Mesenchymal stem cell (in vitro differentiated cells and primary cell): ENCODE measurements around the gene TRMT13.

Experiments used
- DNase-seq: peaks from one replicate; pipeline ENCODE4 v3.0.0-alpha.2; 2013
- H2AFZ ChIP-seq: one replicate; pipeline ENCODE4 v1.6.1; 2013; ENCODE audit warnings: low read depth, mild to moderate bottlenecking, control low read depth, inconsistent platforms, low read length, moderate library complexity
- H2AK5ac ChIP-seq: 2 replicates; pipeline ENCODE4 v1.6.1; 2013; ENCODE audit warnings: low read length, moderate library complexity, mild to moderate bottlenecking, inconsistent platforms; ENCODE audit not compliant: severe bottlenecking
- H2BK120ac ChIP-seq: one replicate; pipeline ENCODE4 v1.6.1; 2013; ENCODE audit warnings: low read depth, mild to moderate bottlenecking, inconsistent platforms, low read length, moderate library complexity
- H2BK12ac ChIP-seq, 2 experiments: one replicate each; pipeline ENCODE4 v1.6.1; 2013; ENCODE audit warnings: inconsistent platforms in 2 of 2, low read length in 2 of 2, mild to moderate bottlenecking in 2 of 2, moderate library complexity in 2 of 2, control low read depth in 1 of 2
- H2BK15ac ChIP-seq: one replicate; pipeline ENCODE4 v1.6.1; 2013; ENCODE audit warnings: mild to moderate bottlenecking, low read depth, inconsistent platforms; ENCODE audit not compliant: poor library complexity, severe bottlenecking
- H2BK5ac ChIP-seq: 2 replicates; pipeline ENCODE4 v1.6.1; 2013; ENCODE audit warnings: low read depth, mild to moderate bottlenecking, low read length, control low read depth, inconsistent platforms; ENCODE audit not compliant: poor library complexity, severe bottlenecking
- H3K14ac ChIP-seq, 2 experiments: one replicate each; pipeline ENCODE4 v1.6.1; 2013; ENCODE audit warnings: inconsistent platforms in 2 of 2, low read length in 2 of 2, control low read depth in 1 of 2, mild to moderate bottlenecking in 1 of 2, moderate library complexity in 1 of 2
- H3K18ac ChIP-seq, 2 experiments: one replicate each; pipeline ENCODE4 v1.6.1; 2013; ENCODE audit warnings: inconsistent platforms in 2 of 2, low read length in 2 of 2, control low read depth in 1 of 2, low read depth in 1 of 2, mild to moderate bottlenecking in 1 of 2
- H3K23ac ChIP-seq, 2 experiments: one replicate each; pipeline ENCODE4 v1.6.1; 2013; ENCODE audit warnings: inconsistent platforms in 2 of 2, low read length in 2 of 2, mild to moderate bottlenecking in 2 of 2, moderate library complexity in 2 of 2, control low read depth in 1 of 2
- H3K27ac ChIP-seq: 2 replicates; pipeline ENCODE4 v1.5.1; 2013; ENCODE audit warnings: mild to moderate bottlenecking, moderate library complexity, low read length, control low read depth, inconsistent platforms; ENCODE audit not compliant: poor library complexity, severe bottlenecking
- H3K27me3 ChIP-seq, 2 experiments: 2 replicates each; pipeline versions ENCODE4 v1.6.1 to v1.7.0; 2013; ENCODE audit warnings: low read length in 2 of 2, mild to moderate bottlenecking in 2 of 2, moderate library complexity in 2 of 2, control low read depth in 1 of 2, inconsistent platforms in 1 of 2; ENCODE audit not compliant: control insufficient read depth in 1 of 2, insufficient read depth in 1 of 2
- H3K36me3 ChIP-seq, 2 experiments: 2 replicates each; pipeline versions ENCODE4 v1.6.1 to v1.7.0; 2013; ENCODE audit warnings: low read length in 2 of 2, control low read depth in 1 of 2, inconsistent platforms in 1 of 2, low read depth in 1 of 2, mild to moderate bottlenecking in 1 of 2; ENCODE audit not compliant: insufficient read depth in 2 of 2, control insufficient read depth in 1 of 2
- H3K4ac ChIP-seq, 2 experiments: one replicate each; pipeline ENCODE4 v1.6.1; 2013; ENCODE audit warnings: inconsistent platforms in 2 of 2, low read length in 2 of 2, mild to moderate bottlenecking in 2 of 2, moderate library complexity in 2 of 2, control low read depth in 1 of 2, low read depth in 1 of 2
- H3K4me1 ChIP-seq: 2 replicates; pipeline ENCODE4 v1.6.1; 2013; ENCODE audit warnings: low read depth, low read length, control low read depth; ENCODE audit not compliant: control insufficient read depth, insufficient read depth
- H3K4me2 ChIP-seq: 2 replicates; pipeline ENCODE4 v1.6.1; 2013; ENCODE audit warnings: low read length, mild to moderate bottlenecking, inconsistent platforms; ENCODE audit not compliant: poor library complexity, severe bottlenecking
- H3K4me3 ChIP-seq, 2 experiments: 2 replicates each; pipeline versions ENCODE4 v1.5.1 to v1.7.0; 2013; ENCODE audit warnings: low read length in 2 of 2, mild to moderate bottlenecking in 2 of 2, control low read depth in 1 of 2, low read depth in 1 of 2; ENCODE audit not compliant: insufficient read depth in 1 of 2
- H3K79me1 ChIP-seq: replicated peaks from 2 replicates; pipeline ENCODE4 v1.6.1; 2013; ENCODE audit warnings: mild to moderate bottlenecking, control low read depth, low read length, inconsistent platforms; ENCODE audit not compliant: poor library complexity, severe bottlenecking
- H3K9ac ChIP-seq: 2 replicates; pipeline ENCODE4 v1.7.0; 2013; ENCODE audit warnings: mild to moderate bottlenecking, low read length, moderate library complexity
- H3K9me3 ChIP-seq: 2 replicates; pipeline ENCODE4 v1.7.0; 2013; ENCODE audit warnings: mild to moderate bottlenecking, low read length; ENCODE audit not compliant: control insufficient read depth
- H4K8ac ChIP-seq: one replicate; pipeline ENCODE4 v1.6.1; 2013; ENCODE audit warnings: inconsistent platforms, mild to moderate bottlenecking, low read length, moderate library complexity
- H4K91ac ChIP-seq: one replicate; pipeline ENCODE4 v1.6.1; 2013; ENCODE audit warnings: mild to moderate bottlenecking, low read length, inconsistent platforms
- WGBS: methylation state at CpG from one replicate; pipeline ENCODE4 v1.1.7; 2013; ENCODE audit warnings: mixed read lengths; 5-methylcytosine and 5-hydroxymethylcytosine counted together

Gene TRMT13

DNA sequence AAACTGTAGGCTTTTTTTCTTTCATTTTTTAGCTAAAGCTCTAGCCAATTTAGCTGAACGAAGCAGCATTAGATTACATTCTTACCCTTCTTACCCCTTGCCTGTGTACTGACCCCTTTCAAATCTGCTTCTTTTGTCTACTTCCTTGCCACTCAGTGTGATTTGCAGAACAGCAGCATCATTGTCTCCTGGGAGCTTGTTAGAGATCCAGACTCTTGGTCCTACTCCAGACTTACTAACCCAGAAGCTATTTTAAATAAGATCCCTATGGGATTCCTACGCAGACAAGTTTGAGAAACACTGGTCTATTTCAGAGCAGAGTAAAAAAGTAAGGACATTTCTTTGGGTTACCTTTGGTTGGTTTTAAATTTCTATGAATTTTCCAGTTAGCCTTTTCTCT lies 31.3 kb downstream of the TRMT13 start:
- Histone ChIP-seq H3K4ac (no peak overlapping the region), H3K27me3 (no peaks in the 10 kb centered on the region), H3K27ac (no peak overlapping the region), H3K4me1 (peaks cover 2% of the 10 kb centered on the region), H2BK120ac (no peak overlapping the region), H2AK5ac (no peak overlapping the region), H2AFZ (no peak overlapping the region), H3K14ac (no peak overlapping the region), H3K79me1 (no peaks in the 10 kb centered on the region), H3K4me3 (no peak overlapping the region), H2BK12ac (no peak overlapping the region), H3K9ac (peak overlapping the region; percentile 53), H3K23ac (no peak overlapping the region), H3K36me3 (no peaks in the 10 kb centered on the region), H3K9me3 (no peaks in the 10 kb centered on the region), H2BK15ac (no peak overlapping the region), H4K91ac (no peak overlapping the region), H3K4me2 (no peak overlapping the region), H4K8ac (no peak overlapping the region), H2BK5ac (no peak overlapping the region), H3K18ac (no peak overlapping the region)
- DNase-seq, result peak; percentile 6
- 56% methylated on average over 2 of the region's 2 CpGs for WGBS

DNA sequence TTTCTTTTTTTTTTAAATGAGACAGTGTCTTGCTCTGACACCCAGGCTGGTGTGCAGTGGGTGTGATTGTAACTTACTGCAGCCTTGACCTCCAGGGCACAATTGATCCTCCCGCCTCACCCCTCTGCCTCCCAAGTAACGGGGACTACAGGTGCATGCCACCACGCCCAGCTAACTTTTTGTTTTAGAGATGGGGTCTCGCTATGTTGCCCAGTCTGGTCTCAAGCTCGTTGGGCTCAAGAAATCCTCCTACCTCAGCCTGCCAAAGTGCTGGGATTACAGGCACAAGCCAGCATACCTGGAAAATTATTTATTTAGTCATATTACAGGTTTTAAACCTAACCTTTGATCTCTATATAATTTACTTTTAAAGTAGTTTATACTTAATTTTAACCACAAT lies 31.7 kb downstream of the TRMT13 start:
- H3K27me3 ChIP-seq, result no peaks in the 10 kb centered on the region
- no peak overlapping the region for H2BK5ac ChIP-seq
- H3K4me2 ChIP-seq, result no peak overlapping the region
- WGBS, result 83% methylated on average over 3 of the region's 5 CpGs
- no peak overlapping the region for H3K4me3 ChIP-seq
- H3K9ac ChIP-seq, result peak overlapping the region; percentile 53
- no peak overlapping the region for H2AK5ac ChIP-seq
- H3K4me1 ChIP-seq, result peaks cover 2% of the 10 kb centered on the region
- no peak overlapping the region for H3K4ac ChIP-seq
- no peak overlapping the region for H3K27ac ChIP-seq
- no peak overlapping the region for H3K14ac ChIP-seq
- no peak overlapping the region for H4K91ac ChIP-seq
- H3K9me3 ChIP-seq, result no peaks in the 10 kb centered on the region
- DNase-seq, result no peak
- H4K8ac ChIP-seq, result no peak overlapping the region
- no peak overlapping the region for H2BK12ac ChIP-seq
- H3K18ac ChIP-seq, result no peak overlapping the region
- no peak overlapping the region for H2BK120ac ChIP-seq
- H3K36me3 ChIP-seq, result no peaks in the 10 kb centered on the region
- H2BK15ac ChIP-seq, result no peak overlapping the region
- no peaks in the 10 kb centered on the region for H3K79me1 ChIP-seq
- H2AFZ ChIP-seq, result no peak overlapping the region
- no peak overlapping the region for H3K23ac ChIP-seq

DNA sequence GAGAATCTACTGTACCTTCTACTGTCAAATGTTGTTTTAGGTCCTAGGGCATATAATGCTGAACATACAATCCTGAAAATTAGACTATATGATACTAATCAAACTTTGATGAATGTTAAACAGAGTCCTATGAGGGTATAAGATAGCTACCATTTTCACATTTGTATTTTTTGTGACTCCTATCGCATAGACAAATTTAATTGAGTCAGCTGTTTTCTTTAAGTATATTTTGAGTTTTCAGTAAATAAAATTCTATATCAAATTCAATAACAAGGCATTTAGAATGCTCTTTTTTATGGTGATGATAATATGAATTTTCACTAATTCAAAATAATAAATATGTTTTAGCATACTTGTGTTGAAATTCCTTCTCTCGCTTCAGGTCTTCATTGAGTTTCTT lies 35.1 kb downstream of the TRMT13 start:
- Histone ChIP-seq H3K23ac (no peak overlapping the region), H3K79me1 (no peaks in the 10 kb centered on the region), H2BK15ac (no peak overlapping the region), H3K4me1 (peaks cover 2% of the 10 kb centered on the region), H3K27me3 (no peaks in the 10 kb centered on the region), H2BK5ac (no peak overlapping the region), H3K18ac (no peak overlapping the region), H3K4me2 (no peak overlapping the region), H3K36me3 (no peaks in the 10 kb centered on the region), H4K91ac (no peak overlapping the region), H2AK5ac (no peak overlapping the region), H4K8ac (no peak overlapping the region), H3K9me3 (no peaks in the 10 kb centered on the region), H2AFZ (no peak overlapping the region), H3K27ac (no peak overlapping the region), H2BK120ac (no peak overlapping the region), H3K4ac (no peak overlapping the region), H3K14ac (no peak overlapping the region), H3K9ac (no peak overlapping the region), H2BK12ac (no peak overlapping the region), H3K4me3 (no peak overlapping the region)
- 89% methylated on average over 1 of the region's 2 CpGs for WGBS
- no peak for DNase-seq

DNA sequence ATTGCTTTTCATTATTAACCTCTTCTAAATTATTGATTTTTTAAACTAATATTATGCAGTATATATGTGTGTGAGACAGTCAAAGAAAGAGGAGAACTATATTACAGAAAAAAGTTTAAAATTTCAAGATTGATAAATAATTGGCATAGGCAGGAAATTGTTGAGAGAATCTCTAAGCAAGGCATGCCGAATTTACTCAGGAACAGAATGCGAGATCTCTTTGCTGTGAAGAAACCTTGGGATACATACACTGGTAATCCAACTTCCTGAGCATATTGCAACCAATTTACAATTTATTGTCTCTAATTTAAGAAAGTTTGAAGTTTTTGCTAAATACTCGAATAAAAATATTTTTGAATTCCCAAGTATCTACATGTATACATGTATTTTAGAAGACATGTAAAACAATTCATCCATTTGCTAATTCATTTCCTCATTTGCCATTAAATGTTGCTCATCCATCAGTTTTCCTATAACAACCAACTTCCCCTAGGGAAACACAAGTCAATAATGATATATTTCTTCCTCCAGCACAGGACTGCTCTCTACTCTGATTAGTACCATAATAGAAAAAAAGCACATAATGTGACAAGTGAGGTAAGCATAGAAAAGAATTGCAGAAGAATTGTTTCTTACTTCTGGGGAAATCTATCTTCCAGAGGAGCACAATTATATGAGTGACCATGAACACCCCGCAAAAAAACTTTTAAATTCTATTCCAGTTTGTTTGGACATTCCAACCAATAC lies 44.5 kb downstream of the TRMT13 start:
- DNase-seq, result no peak
- H3K4ac ChIP-seq, result no peak overlapping the region
- H2BK15ac ChIP-seq, result no peak overlapping the region
- H3K9me3 ChIP-seq, result no peaks in the 10 kb centered on the region
- no peak overlapping the region for H3K14ac ChIP-seq
- no peak overlapping the region for H3K4me3 ChIP-seq
- H2BK12ac ChIP-seq, result no peak overlapping the region
- WGBS, result 67% methylated on average over 1 of the region's 4 CpGs
- H3K18ac ChIP-seq, result no peak overlapping the region
- no peak overlapping the region for H2AK5ac ChIP-seq
- no peaks in the 10 kb centered on the region for H3K4me1 ChIP-seq
- H3K27me3 ChIP-seq, result no peaks in the 10 kb centered on the region
- H3K27ac ChIP-seq, result no peak overlapping the region
- no peak overlapping the region for H2AFZ ChIP-seq
- no peak overlapping the region for H2BK5ac ChIP-seq
- H4K91ac ChIP-seq, result no peak overlapping the region
- H4K8ac ChIP-seq, result no peak overlapping the region
- no peak overlapping the region for H3K9ac ChIP-seq
- H3K79me1 ChIP-seq, result no peaks in the 10 kb centered on the region
- H2BK120ac ChIP-seq, result no peak overlapping the region
- H3K4me2 ChIP-seq, result no peak overlapping the region
- H3K23ac ChIP-seq, result no peak overlapping the region
- no peaks in the 10 kb centered on the region for H3K36me3 ChIP-seq
